Ascending aorta (tissue), 2 donors: Measurements from ENCODE around the gene GABRA4. TPM values are rescaled to one million over a fixed set of nuclear protein-coding genes. Genes with fewer than 3 reads are reported as not detected.

Source experiments
- DNase-seq, 2 donors: peaks; one replicate each; pipeline ENCODE4 v3.0.0-alpha.2; 2019; ENCODE audit warnings: low spot score in 2 of 2
- H3K27ac ChIP-seq, 2 donors: fragments of 200-600 bp; sonication (generic); one replicate each; pipeline ENCODE4 v1.5.1; 2016 to 2017; ENCODE audit warnings: mild to moderate bottlenecking in 1 of 2
- H3K27me3 ChIP-seq: fragments of 200-600 bp; sonication (generic); one replicate; pipeline ENCODE4 v1.5.1; 2017
- H3K36me3 ChIP-seq, 2 donors: fragments of 200-600 bp; sonication (generic); one replicate each; pipeline ENCODE4 v1.5.1; 2016
- H3K4me1 ChIP-seq, 2 donors: fragments of 200-600 bp; sonication (generic); one replicate each; pipeline ENCODE4 v1.5.1; 2016 to 2017; ENCODE audit warnings: mild to moderate bottlenecking in 1 of 2
- H3K4me3 ChIP-seq, 2 donors: fragments of 200-600 bp; sonication (generic); one replicate each; pipeline ENCODE4 v1.5.1; 2016 to 2017; ENCODE audit warnings: mild to moderate bottlenecking in 1 of 2
- H3K9me3 ChIP-seq, 2 donors: fragments of 200-600 bp; sonication (generic); one replicate each; pipeline ENCODE4 v1.5.1; 2016
- intact Hi-C: fragments of 100-400 bp; cut with DNase I; formaldehyde crosslinking; loops from one replicate; pipeline ENCODE4 v1.15.1; 2023
- total RNA-seq: library from RNA; depleted of rRNA; stranded (reverse); fragments of >200 nt; gene quantifications from one replicate; pipeline ENCODE4 v1.1.0, GENCODE V29; 2016
- TF ChIP-seq, protein P1 (sequence below), 3 experiments: fragments of 200-600 bp in 2 of 3; fragments of 450-650 bp in 1 of 3; sonication (generic) in 2 of 3; IDR thresholded peaks; one replicate each; pipeline ENCODE4 v1.5.1; 2016 to 2019; ENCODE audit warnings: antibody characterized with exemption in 3 of 3, mild to moderate bottlenecking in 1 of 3, moderate library complexity in 1 of 3

Gene GABRA4
- total RNA-seq, 1 donor from 2014 or later: 0.11 TPM

DNA sequence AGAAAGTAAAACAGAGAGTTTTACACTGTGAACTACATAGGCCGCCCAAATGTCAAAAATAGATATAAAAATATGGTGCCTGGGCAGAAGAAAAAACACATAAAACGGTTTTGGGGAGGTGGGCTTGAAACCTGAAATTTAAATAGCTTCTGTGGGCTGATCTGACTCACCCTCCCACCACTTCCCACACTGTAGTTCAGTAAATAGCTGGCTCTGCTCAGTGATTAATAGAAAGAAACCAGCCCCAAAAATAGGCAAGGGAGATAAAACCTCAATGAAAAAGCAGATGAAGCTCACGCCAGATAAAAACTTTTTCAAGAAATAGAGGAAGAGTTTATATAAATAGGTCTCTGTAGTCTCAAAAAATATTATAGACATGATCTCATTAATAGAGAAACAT, 71.2 kb downstream of the GABRA4 start:
- Histone ChIP-seq H3K4me3 (no peak overlapping the region), H3K4me1 (no peaks in the 10 kb centered on the region), H3K36me3 (no peaks in the 10 kb centered on the region), H3K27ac (no peak overlapping the region), H3K27me3 (no peaks in the 10 kb centered on the region), H3K9me3 (no peaks in the 10 kb centered on the region)
- intact Hi-C loops: no loop called here
- TF ChIP-seq, protein P1, sequence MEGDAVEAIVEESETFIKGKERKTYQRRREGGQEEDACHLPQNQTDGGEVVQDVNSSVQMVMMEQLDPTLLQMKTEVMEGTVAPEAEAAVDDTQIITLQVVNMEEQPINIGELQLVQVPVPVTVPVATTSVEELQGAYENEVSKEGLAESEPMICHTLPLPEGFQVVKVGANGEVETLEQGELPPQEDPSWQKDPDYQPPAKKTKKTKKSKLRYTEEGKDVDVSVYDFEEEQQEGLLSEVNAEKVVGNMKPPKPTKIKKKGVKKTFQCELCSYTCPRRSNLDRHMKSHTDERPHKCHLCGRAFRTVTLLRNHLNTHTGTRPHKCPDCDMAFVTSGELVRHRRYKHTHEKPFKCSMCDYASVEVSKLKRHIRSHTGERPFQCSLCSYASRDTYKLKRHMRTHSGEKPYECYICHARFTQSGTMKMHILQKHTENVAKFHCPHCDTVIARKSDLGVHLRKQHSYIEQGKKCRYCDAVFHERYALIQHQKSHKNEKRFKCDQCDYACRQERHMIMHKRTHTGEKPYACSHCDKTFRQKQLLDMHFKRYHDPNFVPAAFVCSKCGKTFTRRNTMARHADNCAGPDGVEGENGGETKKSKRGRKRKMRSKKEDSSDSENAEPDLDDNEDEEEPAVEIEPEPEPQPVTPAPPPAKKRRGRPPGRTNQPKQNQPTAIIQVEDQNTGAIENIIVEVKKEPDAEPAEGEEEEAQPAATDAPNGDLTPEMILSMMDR (IDR thresholded peaks at IDR 0.05): no peak
- no peak for DNase-seq

DNA sequence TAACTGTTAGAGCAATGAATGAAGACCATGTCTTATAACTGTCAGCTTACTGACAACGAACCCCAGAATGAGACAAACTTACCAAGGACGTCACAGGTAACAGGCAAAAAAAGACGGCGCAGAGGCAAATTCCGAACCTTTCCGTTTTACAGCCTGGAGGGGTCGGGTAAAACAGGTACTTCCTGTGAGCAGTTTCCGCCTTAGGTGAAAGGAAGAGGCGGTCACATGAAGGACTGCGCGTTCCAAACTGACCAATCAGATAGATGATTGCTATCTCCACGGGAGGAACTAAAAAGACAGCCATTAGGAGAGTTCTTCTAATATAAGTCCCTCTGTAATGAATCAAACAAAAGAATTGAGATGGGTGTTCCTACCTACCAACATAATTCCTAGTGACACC, 84.3 kb downstream of the GABRA4 start, which contains the start of gene COX7B2:
Gene COX7B2, minus strand, starts transcription at position 168 of the 400 bp plus-strand sequence. CDS start 174,053 bp downstream, outside the sequence.
- no peaks in the 10 kb centered on the region for H3K9me3 ChIP-seq
- no peak within 1 kb of the TSS for H3K4me3 ChIP-seq
- TF ChIP-seq, protein P1 (IDR thresholded peaks at IDR 0.05): no peak
- no peaks in the 10 kb centered on the region for H3K4me1 ChIP-seq
- no peak within 1 kb of the TSS for H3K27ac ChIP-seq
- no peaks in the 10 kb centered on the region for H3K27me3 ChIP-seq
- intact Hi-C loops: no loop called here
- DNase-seq: no peak
- H3K36me3 ChIP-seq: no peaks in the 10 kb centered on the region

DNA sequence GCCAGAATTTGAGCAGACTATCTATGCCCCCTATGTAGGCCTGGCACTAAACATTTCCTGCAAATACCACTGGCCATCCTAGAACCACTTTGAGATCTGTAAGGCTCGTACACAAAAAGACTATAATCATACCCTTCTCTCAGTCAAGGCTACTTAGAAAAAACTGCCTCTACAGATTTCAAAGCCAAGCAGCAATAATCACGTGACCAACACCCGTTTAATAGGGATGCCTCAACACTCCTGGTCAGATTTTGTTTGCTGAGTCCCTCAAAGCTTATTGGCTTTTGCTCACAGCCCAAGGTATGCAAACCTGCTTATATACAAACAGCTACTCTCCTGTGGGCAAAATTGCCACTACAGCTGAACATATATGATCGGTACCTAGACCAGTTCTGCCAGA, 85.2 kb downstream of the GABRA4 start:
- no peaks in the 10 kb centered on the region for H3K4me1 ChIP-seq
- TF ChIP-seq, protein P1 (IDR thresholded peaks at IDR 0.05): no peak
- intact Hi-C loops: no loop called here
- H3K9me3 ChIP-seq: no peaks in the 10 kb centered on the region
- no peaks in the 10 kb centered on the region for H3K36me3 ChIP-seq
- no peak overlapping the region for H3K4me3 ChIP-seq
- H3K27ac ChIP-seq: no peak overlapping the region
- DNase-seq: no peak
- no peaks in the 10 kb centered on the region for H3K27me3 ChIP-seq

DNA sequence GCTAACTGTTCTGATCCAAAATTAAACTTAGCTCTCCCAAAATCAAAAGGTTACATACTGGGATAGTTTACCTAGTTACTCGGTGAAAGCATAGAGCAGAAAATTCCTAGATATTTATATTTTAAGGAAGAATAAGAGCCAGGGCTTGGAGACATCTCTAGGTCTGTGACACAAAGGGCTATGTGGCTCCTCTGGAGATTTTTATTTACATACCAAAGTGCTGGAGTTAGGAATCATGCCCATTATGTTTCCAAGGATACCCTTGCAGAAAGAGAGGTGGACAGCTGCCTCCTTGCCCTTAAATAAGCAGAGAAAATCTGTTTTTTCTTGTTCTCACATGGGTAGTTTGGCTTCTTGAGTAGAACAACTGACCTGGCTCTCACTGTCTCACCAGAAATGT, 93.3 kb downstream of the GABRA4 start:
- DNase-seq: no peak
- H3K27me3 ChIP-seq: no peaks in the 10 kb centered on the region
- H3K4me3 ChIP-seq: no peak overlapping the region
- intact Hi-C loops: no loop called here
- H3K4me1 ChIP-seq: no peaks in the 10 kb centered on the region
- no peaks in the 10 kb centered on the region for H3K36me3 ChIP-seq
- no peak overlapping the region for H3K27ac ChIP-seq
- TF ChIP-seq, protein P1 (IDR thresholded peaks at IDR 0.05): no peak
- H3K9me3 ChIP-seq: no peaks in the 10 kb centered on the region

DNA sequence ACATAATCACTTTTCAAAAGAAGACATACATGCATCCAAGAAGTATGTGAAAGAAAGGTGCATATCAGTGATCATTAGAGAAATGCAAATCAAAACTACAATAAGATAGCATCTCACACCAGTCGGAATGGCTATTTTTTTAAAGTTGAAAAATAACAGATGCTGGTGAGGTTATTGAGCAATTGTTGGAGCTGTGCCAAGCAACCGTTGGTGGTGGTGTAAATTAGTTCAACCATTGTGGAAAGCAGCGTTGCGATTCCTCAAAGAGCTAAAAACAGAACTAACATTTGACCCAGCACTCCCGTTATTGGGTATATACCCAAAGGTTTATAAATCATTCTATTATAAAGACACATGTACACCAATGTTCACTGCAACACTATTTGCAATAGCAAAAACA, 98.6 kb downstream of the GABRA4 start:
- no peaks in the 10 kb centered on the region for H3K36me3 ChIP-seq
- H3K9me3 ChIP-seq: no peaks in the 10 kb centered on the region
- DNase-seq: no peak
- no peak overlapping the region for H3K27ac ChIP-seq
- no peak overlapping the region for H3K4me3 ChIP-seq
- TF ChIP-seq, protein P1 (IDR thresholded peaks at IDR 0.05): no peak
- no peaks in the 10 kb centered on the region for H3K27me3 ChIP-seq
- H3K4me1 ChIP-seq: no peaks in the 10 kb centered on the region
- intact Hi-C loops: no loop called here

DNA sequence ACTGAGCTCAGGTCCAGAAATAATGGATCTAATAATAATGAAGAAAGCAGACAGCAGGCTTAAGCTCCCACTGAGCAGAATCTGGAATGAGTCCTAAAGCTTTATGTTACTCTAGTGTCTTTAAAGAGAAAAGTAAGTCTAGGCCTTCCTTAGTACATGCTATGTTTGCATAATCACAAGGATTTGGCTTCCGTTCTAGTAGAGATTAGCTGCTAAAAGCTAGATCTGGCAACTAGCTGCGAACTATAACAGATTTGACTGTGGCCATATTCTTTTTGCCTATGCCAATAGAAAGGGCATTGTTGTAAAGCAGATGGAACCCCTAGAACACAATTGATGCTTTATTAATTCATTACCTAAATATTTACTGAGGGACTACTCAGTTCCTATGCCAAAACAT, 103.3 kb downstream of the GABRA4 start:
- Histone ChIP-seq H3K27ac (no peak overlapping the region), H3K9me3 (no peaks in the 10 kb centered on the region), H3K36me3 (no peaks in the 10 kb centered on the region), H3K4me1 (no peaks in the 10 kb centered on the region), H3K27me3 (no peaks in the 10 kb centered on the region), H3K4me3 (no peak overlapping the region)
- TF ChIP-seq, protein P1 (IDR thresholded peaks at IDR 0.05): no peak
- no peak for DNase-seq
- intact Hi-C loops: no loop called here
